ENCODE data around the gene FOXF2. TPM values are rescaled to one million over a fixed set of nuclear protein-coding genes. Genes with fewer than 3 reads are reported as not detected.

FOXF2 gene
- total RNA-seq, 1 donor from 2014 or later = not detected

GRCh38 chr6:1378065-1379016 is 11.0 kb upstream of the FOXF2 start:
- peak; percentile 26 for DNase-seq (ENCODE audit: low read depth)

- no peak for DNase-seq (ENCODE audit: low read depth)
Measured at GRCh38 chr6:1379017-1379787, 10.2 kb upstream of the FOXF2 start.

GRCh38 chr6:1379788-1380147 is 9.6 kb upstream of the FOXF2 start:
- no peak for DNase-seq (ENCODE audit: low read depth)

- DNase-seq (ENCODE audit: low read depth) = no peak
Measured at GRCh38 chr6:1380625-1381427, 8.6 kb upstream of the FOXF2 start.

- DNase-seq (ENCODE audit: low read depth) = peak; percentile 47
Measured at GRCh38 chr6:1381481-1382330, 7.7 kb upstream of the FOXF2 start.

- DNase-seq (ENCODE audit: low read depth) = no peak
Measured at GRCh38 chr6:1382331-1382882, 7.0 kb upstream of the FOXF2 start.

- DNase-seq (ENCODE audit: low read depth) = no peak
Measured at GRCh38 chr6:1382883-1383728, 6.3 kb upstream of the FOXF2 start.

GRCh38 chr6:1383729-1384548 is 5.4 kb upstream of the FOXF2 start:
- no peak for DNase-seq (ENCODE audit: low read depth)

GRCh38 chr6:1384549-1385128 is 4.7 kb upstream of the FOXF2 start:
- no peak for DNase-seq (ENCODE audit: low read depth)

GRCh38 chr6:1385129-1386037 is 4.0 kb upstream of the FOXF2 start:
- no peak for DNase-seq (ENCODE audit: low read depth)

GRCh38 chr6:1386038-1386709 is 3.2 kb upstream of the FOXF2 start:
- DNase-seq (ENCODE audit: low read depth) = no peak

- no peak for DNase-seq (ENCODE audit: low read depth)
Measured at GRCh38 chr6:1387538-1387875, 1.9 kb upstream of the FOXF2 start.

GRCh38 chr6:1387876-1388629 is 1.3 kb upstream of the FOXF2 start:
- no peak for DNase-seq (ENCODE audit: low read depth)

GRCh38 chr6:1388630-1389368 is 577 bp upstream of the FOXF2 start:
- DNase-seq (ENCODE audit: low read depth) = no peak

All from myocyte (in vitro differentiated cells).